A673 (cell line): ENCODE data around the gene CDH23. TPM values are rescaled to one million over a fixed set of nuclear protein-coding genes. Genes with fewer than 3 reads are reported as not detected.

Source experiments
- BruUV-seq: library from RNA; stranded (reverse); fragments of 400-500 nt; replicated peaks from 2 replicates; lab custom pipeline; 2021; lab: Mats Ljungman, UMichigan
- CTCF ChIA-PET: fragments of 300-600 bp; sonication (Branson Sonifier 250); formaldehyde crosslinking; loops from one replicate; lab custom pipeline; 2022; ENCODE audit warnings: antibody characterized with exemption; lab: Charles Lee
- POLR2A ChIA-PET: fragments of 300-600 bp; sonication (Branson Sonifier 250); formaldehyde crosslinking; loops from one replicate; lab custom pipeline; 2022; ENCODE audit warnings: antibody characterized with exemption; ENCODE audit not compliant: low non-redundant PET; lab: Charles Lee
- DNase-seq: peaks from one replicate; pipeline ENCODE4 v3.0.0-alpha.2; 2015; ENCODE audit warnings: low spot score
- H3K27ac ChIP-seq: fragments of 200-600 bp; sonication (generic); 2 replicates; pipeline ENCODE4 v1.5.1; 2016; ENCODE audit warnings: mixed run types, low read depth, mild to moderate bottlenecking, mixed read lengths, antibody characterized with exemption, low read length; ENCODE audit not compliant: poor library complexity, severe bottlenecking
- H3K27me3 ChIP-seq: fragments of 200-600 bp; sonication (generic); replicated peaks from 2 replicates; pipeline ENCODE4 v1.6.1; 2017; ENCODE audit warnings: mixed run types, low read depth, mild to moderate bottlenecking, mixed read lengths, antibody characterized with exemption, low read length; ENCODE audit not compliant: insufficient read depth, poor library complexity
- H3K36me3 ChIP-seq: fragments of 200-600 bp; sonication (generic); 2 replicates; pipeline ENCODE4 v1.6.1; 2016; ENCODE audit warnings: mixed run types, mild to moderate bottlenecking, mixed read lengths, antibody characterized with exemption, low read length; ENCODE audit not compliant: insufficient read depth, poor library complexity, severe bottlenecking
- H3K4me1 ChIP-seq: fragments of 200-600 bp; sonication (generic); 2 replicates; pipeline ENCODE4 v1.6.1; 2017; ENCODE audit warnings: mixed run types, mild to moderate bottlenecking, mixed read lengths, antibody characterized with exemption, low read length; ENCODE audit not compliant: insufficient read depth, poor library complexity, severe bottlenecking
- H3K4me3 ChIP-seq: fragments of 200-600 bp; sonication (generic); 2 replicates; pipeline ENCODE4 v1.5.1; 2016; ENCODE audit warnings: low read depth, mixed run types, mild to moderate bottlenecking, mixed read lengths, low read length; ENCODE audit not compliant: poor library complexity, severe bottlenecking
- H3K9me3 ChIP-seq: fragments of 200-600 bp; sonication (generic); 2 replicates; pipeline ENCODE4 v1.6.1; 2016; ENCODE audit warnings: mixed run types, low read depth, mild to moderate bottlenecking, mixed read lengths, antibody characterized with exemption, low read length; ENCODE audit not compliant: poor library complexity, severe bottlenecking
- CTCF ChIP-seq: fragments of 300-800, 200-600 bp; sonication (generic); conservative IDR thresholded peaks from 2 replicates; pipeline ENCODE4 v1.5.1; 2017; ENCODE audit warnings: low read depth, mild to moderate bottlenecking, antibody characterized with exemption, low read length, moderate library complexity, mixed read lengths
- EZH2 ChIP-seq: fragments of 200-600 bp; sonication (generic); IDR thresholded peaks from 2 replicates; pipeline ENCODE4 v1.6.1; 2017; ENCODE audit warnings: borderline replicate concordance, low read depth, mild to moderate bottlenecking, mixed read lengths, antibody characterized with exemption, low read length; ENCODE audit not compliant: poor library complexity, severe bottlenecking
- intact Hi-C: fragments of 100-400 bp; cut with micrococcal nuclease; formaldehyde crosslinking; loops from one replicate; pipeline ENCODE4 v1.10.0; 2022; ENCODE audit not compliant: unreplicated experiment
- total RNA-seq: library from RNA; stranded (reverse); gene quantifications from 2 replicates; pipeline ENCODE4 v1.2.3, GENCODE V29; 2021

CDH23 gene
- total RNA-seq, 1 experiment from 2014 or later, result 49.7 TPM

GRCh38 chr10:71740069-71740653 is 343.4 kb downstream of the CDH23 start:
- Histone ChIP-seq H3K27ac (no peak overlapping the region), H3K36me3 (peaks cover 3% of the 10 kb centered on the region), H3K4me3 (no peak overlapping the region), H3K27me3 (no peaks in the 10 kb centered on the region), H3K4me1 (no peaks in the 10 kb centered on the region), H3K9me3 (no peaks in the 10 kb centered on the region)
- no TSS peak for BruUV-seq
- ChIA-PET CTCF (no interaction called here), POLR2A (interaction anchor here (0.7 kb wide), 1 partner anchor 488 kb away, joined by 3 read pairs; no protein-coding TSS in a partner anchor)
- no peak for TF ChIP-seq EZH2
- TF ChIP-seq CTCF, result no peak
- no peak for DNase-seq
- intact Hi-C loops, result no loop called here

DNA sequence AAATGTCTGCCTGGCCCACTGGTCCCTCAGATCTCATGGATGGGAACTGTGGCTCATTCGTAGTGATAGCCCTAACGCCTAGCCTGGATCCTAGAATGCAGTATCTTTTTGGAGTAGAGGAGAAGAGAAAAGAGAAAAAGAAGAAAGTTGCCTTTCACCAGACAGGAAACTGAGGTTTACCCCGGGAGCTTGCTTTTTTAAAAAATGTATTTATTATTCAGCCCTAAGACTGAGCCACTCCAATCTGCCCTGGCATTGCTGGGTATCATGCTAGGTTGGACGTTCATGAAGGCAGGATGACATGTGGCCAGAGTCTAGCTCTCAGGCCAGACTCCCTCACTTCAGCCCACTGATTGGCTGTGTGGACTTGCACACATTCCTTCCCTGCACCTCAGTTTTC is 344.3 kb downstream of the CDH23 start:
- no peak for TF ChIP-seq EZH2
- BruUV-seq, result no TSS peak
- Histone ChIP-seq H3K4me3 (no peak overlapping the region), H3K27me3 (no peaks in the 10 kb centered on the region), H3K36me3 (peaks cover 3% of the 10 kb centered on the region), H3K9me3 (no peaks in the 10 kb centered on the region), H3K27ac (no peak overlapping the region), H3K4me1 (no peaks in the 10 kb centered on the region)
- ChIA-PET CTCF (no interaction called here), POLR2A (no interaction called here)
- no peak for DNase-seq
- intact Hi-C loops, result no loop called here

GRCh38 chr10:71741671-71742070 is 345.0 kb downstream of the CDH23 start:
- H3K9me3 ChIP-seq, result no peaks in the 10 kb centered on the region
- no peak for DNase-seq
- peaks cover 3% of the 10 kb centered on the region for H3K36me3 ChIP-seq
- ChIA-PET POLR2A (no interaction called here), CTCF (no interaction called here)
- no peak for TF ChIP-seq EZH2
- TF ChIP-seq CTCF, result no peak
- no peak overlapping the region for H3K27ac ChIP-seq
- H3K4me3 ChIP-seq, result no peak overlapping the region
- intact Hi-C loops, result no loop called here
- BruUV-seq, result no TSS peak
- H3K4me1 ChIP-seq, result no peaks in the 10 kb centered on the region
- H3K27me3 ChIP-seq, result no peaks in the 10 kb centered on the region
